ENCODE results near the gene TVP23C.
"Not testable (repeated sequence)": the region's sequence is repeated elsewhere in the genome, so short reads cannot be mapped to it uniquely, and the experiment has no call there.

Gene TVP23C

DNA sequence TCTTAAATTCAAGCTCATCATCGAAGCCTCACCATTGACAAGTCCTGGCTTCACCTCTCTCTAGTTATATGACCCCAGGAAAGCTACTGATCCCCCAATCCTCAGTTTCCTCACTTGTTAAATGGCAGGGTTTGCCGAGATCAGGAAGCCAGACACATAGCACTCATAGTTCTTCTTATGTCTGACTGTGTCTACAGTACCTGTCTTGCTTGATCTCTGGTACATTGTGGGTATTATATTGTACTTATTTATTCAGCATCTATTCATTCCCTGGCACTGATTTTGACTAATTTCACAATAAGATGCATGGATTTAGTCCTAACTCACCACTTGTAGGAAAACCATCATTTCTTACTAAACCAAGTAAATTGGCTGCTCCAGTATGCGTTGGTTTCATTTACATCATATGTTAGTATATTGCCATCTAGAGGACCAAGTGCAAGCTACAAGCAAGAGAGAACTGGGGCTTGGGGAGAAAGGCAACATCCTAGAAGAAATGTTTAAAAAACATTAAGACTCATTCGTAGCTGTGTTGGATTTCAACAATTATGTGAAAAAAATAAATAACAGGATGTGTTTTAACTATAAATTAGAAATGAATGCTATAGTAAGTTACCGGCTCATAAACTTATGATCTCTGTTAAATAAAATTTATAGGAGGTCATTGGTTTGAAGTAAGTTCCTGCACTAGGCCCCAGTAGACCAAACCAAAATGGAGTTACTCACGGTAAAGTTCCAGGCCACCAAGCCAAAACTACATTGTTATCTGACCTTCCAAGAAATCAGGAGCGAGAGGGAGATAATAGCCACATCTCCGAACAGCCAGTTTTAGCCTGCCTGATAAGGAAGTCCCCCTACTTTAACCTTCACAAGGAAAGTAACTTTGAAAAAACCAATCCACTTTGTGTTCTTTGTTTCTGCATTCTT lies 36.7 kb downstream of the TVP23C start:
- peak; percentile 75 for DNase-seq (ENCODE audit: low spot score)

DNA sequence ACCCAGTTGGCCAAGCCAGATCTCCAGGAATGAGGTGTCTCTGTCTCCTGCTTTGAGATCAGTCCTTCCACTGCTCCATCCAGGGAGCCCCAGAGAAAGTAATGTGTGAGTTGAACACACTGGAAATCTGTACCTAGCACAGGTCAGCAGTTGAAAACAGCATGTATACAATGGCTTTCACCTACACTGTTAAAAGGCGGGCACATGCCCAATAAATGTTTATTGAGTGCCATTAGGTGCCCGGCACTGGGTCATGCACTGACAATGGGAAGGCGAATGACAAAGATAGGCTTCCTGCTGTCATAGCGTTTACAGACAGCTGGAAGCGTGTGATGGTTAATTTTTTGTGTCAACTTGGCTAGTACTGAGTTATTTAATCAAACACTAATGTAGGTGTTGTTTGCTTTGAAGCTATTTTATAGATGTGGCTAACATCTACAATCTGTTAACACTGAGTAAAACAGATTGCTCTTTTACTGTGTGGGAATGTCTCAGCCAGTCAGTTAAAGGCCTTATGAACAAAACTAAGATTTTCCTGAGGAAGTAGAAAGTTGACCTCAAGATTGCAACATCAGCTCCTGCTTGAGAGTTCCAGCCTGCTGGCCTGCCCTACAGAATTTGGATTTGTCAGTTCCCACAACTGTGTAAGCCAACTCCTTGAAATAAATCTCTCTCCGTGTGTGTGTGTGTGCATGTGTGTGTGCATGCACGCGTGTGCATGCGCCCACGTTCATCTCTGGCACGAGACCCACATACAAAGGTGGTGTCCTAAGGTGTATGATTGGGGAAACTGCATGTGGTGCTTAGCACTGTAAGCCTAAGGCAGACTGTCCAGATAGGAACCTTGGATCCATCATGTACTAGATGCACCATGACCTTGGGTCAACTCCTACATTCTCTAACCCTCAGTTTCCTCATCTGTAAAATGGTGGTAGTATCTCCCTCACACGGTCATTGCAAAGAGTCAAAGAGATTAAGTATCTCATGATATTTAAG lies 38.0 kb downstream of the TVP23C start:
- DNase-seq (ENCODE audit: low spot score): not testable (repeated sequence)

DNA sequence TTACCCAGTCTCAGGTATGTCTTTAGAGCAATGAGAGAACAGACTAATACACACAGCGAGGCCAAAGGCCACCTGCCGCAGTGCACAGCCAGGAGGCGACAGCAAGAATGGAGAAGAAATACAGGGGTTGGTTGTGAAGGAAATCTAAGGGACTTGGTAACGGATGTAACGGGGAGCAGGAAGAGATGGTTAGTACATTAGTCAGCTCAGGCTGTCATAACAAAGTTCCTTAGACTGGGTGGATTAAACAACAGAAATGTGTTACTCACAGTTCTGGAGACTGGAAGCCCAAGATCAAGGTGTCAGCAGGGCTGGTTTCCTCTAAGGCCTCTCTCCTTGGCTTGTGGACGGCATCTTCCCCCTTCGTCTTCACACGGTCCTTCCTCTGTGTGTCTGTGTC lies 47.1 kb downstream of the TVP23C start:
- no peak for DNase-seq (ENCODE audit: low spot score)

DNA sequence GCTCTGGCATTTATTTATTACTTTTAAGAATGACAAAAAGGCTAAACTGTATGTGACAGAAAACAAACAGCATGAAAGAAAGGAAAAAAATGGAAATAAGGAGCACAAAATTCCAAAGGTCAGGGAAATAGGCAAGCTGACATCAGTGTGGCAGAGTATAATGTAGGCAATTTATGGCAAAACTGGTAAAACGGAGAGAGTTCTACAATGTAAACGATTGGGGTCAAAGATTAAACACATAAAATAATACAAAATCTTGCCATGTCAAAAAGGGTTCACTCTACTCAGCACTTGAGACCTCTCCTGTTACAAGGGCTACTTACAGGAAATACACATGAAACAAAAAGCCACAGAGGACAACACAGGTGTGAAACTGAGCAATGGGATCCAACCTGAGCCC lies 48.8 kb downstream of the TVP23C start:
- no peak for DNase-seq (ENCODE audit: low spot score)

DNA sequence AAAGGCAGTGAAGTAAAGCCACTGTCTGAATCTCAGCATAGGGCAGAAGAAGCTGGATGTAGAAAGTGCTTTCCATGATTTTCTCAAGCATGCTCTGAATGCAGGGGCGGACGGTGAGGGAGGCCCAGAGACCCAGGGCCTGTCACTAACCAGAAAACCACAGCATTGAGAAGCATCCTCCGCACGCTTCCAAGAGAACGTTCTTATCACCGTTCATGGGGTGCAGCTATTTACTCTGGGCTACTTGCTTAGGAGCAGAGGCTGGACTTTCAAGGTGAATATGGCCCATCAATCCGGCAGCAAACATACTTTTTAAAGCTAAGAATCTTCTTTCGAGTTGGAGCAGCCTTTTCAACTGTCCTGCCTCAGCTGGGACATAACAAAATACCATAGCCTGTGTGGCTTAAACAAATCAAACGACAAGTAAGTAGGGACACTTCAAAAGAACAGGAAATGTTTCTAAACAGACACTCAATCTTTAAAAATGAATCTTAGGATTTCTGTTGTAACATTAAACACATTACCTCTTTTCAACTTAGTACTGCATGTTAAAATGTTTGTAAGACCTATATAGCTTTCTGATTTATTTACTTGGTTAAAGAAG lies 49.3 kb downstream of the TVP23C start:
- no peak for DNase-seq (ENCODE audit: low spot score)

DNA sequence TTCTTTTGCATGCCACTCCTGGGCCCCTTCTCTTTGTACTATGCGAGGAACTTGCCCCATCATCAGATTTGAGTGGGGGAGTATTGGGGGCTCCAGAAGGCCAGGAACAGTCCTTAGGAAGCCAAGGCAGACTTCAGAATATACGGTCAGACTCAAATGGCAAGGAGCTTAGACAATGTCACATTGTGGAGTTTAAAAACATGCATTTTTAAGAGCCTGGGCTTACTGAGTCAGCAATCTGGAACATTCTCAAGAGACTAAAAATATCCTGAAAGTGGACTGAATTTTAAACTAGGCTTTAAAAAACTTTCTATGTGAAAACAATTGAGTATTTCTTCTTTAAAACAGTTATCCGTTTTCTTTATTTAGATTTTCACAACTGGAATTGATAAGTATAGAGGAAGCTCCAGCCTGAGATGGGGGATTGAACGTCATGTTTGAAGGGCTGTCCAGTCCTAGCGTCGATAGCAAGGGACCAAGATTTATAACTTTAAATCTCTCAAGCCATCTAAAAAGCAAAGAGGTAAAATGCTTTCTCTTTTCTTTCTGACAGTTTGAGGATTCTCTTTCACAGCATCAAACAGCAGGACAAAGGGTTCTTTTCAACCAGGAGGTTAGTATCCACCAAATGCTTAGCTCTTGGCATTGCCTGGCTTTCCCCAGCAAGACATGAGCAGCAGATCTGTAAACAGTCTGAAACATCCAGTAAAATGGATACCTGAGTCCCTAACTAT lies 50.1 kb downstream of the TVP23C start:
- DNase-seq (ENCODE audit: low spot score): peak; percentile 86

DNA sequence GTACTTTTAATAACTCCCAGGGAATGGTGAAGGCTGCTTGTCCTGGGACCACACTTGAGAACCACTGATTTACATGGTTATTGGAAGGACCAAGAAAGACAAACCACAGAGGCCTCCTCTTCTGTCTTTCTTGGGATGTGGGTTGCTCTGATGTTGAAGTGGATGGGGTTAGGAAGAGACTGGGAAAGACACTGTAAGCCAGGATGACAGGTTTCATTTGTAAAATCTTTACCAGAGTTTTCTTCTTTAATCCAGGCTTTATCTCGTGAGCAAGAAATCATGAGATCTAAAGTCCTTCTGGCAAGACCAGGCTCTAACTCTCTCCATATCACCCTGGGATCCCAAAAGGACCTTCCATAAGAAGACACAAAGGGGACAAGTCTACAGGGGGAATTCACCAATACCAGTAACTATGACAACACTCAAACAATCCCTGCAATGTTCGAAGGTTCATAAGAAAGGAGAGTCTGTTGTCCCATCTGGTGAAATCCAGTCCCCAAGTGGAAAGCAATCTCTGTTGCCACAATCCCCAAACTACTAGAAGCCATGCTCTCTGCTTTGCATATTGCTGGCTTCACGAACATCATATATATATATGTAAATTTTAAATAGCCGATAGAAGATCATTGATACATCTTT lies 51.1 kb downstream of the TVP23C start:
- DNase-seq (ENCODE audit: low spot score): peak; percentile 29

DNA sequence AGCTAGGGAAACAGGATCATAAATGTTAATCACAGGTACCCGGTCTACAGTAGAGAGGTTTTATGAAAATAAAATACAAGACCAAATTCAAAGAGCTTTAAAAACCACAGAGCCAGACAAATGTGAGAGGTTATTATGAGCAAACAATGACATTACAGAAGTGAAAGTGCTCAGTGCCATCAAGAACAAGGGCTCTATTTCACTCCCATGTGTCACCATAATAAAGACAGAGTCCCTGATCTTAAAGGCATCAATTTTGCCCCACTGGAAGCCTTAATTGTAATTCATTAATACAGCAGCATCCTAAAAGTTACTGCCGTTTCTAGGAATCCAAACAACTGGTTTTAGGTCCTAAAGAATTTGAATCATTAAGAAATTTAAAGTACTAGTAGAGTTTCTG lies 52.1 kb downstream of the TVP23C start:
- peak; percentile 68 for DNase-seq (ENCODE audit: low spot score)

DNA sequence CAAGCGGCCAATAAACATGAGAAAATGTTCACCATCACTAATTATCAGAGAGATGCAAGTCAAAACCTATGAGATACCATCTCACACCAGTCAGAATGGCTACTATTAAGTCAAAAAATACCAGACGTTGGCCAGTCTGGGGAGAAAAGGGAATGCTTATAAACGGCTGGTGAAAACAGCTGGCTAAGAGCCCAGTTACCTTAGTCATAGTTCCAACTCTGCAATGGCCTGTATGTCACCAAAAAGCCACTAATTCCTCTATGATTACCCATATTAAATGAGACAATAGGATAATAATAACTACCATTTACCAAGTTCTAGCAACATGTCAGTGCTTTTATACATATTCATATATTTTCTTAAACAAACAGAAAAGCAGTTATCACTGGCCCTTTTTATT lies 52.9 kb downstream of the TVP23C start:
- no peak for DNase-seq (ENCODE audit: low spot score)

DNA sequence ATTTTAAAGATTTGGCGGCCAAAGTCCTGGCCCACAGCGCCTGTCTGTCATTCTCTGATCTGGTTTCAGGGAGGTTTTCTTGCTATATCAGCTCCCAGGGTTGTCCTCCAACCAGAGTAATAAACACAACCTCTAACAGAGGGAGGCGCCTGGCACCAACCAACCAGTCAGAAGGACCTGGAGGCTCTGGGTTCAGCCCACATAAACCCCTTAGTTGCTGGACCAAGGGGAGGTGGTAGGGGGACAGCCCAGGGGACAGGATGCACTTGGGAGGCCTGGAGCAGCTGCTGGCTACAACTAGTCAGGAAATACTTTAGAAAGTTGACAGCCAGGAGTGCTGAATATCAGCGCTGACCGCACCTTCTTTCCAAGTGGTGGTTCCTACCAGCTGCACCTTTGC lies 54.2 kb downstream of the TVP23C start:
- DNase-seq (ENCODE audit: low spot score): no peak

DNA sequence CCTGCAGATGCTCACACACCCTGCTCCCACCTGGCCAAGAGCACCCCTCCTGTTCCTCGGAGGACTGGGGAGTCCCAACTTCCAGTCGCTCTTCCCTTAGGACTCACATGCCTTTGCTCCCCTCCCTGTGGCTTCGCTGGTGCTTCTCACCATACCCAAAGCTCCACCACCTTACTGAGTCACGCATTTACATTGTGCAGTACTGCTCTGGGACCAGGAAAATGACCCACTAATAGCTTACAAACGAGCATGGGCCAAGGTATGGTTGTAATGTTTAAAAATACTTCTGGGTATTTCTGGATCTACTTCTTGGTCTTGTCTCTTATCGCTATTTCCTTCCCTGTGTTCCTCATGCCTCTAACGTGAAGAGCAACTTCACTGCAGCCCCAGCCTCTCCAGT lies 54.8 kb downstream of the TVP23C start:
- no peak for DNase-seq (ENCODE audit: low spot score)

DNA sequence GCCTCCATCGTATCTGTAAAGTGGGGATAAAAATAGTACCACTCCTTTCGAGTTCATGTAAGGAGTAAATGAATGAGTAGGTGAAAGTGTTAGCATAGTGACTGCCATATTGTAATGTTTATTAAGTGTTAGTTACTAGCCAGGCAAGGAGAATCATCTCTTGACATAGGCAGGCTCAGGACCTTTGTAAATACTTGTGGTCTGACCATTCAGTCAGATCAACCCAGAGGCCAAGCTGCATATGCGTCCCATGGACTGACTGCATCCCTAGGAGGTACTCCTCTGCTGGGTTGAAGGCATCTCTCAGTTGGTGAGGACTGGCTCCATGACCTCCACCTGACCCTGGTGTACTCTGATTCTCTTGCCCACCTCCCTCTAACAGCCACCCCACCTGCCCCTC lies 55.4 kb downstream of the TVP23C start:
- DNase-seq (ENCODE audit: low spot score): no peak

DNA sequence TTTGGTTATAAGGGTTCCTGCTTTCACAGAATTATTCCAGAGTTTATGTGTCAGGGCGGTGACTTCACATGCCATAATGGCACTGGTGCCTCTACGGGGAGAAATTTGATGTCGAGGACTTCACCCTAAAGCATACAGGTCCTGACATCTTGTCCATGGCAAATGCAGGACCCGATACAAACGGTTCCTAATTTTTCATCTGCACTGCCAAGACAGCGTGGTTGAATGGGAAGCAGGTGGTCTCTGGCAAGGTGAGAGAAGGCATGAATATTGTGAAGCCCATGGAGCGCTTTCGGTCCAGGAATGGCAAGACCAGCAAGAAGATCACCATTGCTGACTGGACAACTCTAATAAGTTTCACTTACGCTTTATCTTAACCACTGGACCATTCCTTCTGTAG lies 56.3 kb downstream of the TVP23C start:
- DNase-seq (ENCODE audit: low spot score): no peak

DNA sequence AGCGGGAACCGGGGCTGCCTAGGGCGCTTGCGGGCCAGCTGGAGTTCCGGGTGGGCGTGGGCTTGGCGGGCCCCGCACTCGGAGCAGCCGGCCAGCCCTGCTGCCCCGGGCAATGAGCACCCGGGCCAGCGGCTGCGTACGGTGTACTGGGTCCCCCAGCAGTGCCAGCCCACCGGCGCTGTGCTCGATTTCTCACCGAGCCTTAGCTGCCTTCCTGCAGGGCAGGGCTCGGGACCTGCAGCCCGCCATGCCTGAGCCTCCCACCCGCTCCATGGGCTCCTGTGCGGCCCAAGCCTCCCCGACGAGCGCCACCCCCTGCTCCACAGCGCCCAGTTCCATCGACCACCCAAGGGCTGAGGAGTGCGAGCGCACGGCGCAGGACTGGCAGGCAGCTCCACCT lies 57.6 kb downstream of the TVP23C start:
- not testable (repeated sequence) for DNase-seq (ENCODE audit: low spot score)

DNA sequence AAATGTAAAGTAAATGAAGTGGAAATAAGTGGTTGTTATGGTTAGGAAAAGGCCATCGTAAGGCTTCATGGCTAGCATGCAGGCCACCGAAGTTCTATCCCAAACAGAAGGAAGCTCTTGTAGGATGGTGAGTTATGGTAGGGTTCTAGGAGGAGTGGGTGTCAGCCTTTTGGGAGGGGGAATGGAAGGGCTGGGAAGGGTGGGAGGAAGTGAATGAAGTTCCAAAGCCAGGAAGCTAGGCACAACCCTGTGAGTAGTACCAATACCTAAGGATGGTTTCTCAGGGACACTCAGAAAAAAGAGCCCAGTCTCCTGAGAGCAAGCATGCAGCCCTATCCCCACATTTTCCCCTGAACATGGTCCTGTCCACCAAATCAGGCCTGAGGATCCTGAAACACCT lies 59.6 kb downstream of the TVP23C start:
- DNase-seq (ENCODE audit: low spot score): no peak

DNA sequence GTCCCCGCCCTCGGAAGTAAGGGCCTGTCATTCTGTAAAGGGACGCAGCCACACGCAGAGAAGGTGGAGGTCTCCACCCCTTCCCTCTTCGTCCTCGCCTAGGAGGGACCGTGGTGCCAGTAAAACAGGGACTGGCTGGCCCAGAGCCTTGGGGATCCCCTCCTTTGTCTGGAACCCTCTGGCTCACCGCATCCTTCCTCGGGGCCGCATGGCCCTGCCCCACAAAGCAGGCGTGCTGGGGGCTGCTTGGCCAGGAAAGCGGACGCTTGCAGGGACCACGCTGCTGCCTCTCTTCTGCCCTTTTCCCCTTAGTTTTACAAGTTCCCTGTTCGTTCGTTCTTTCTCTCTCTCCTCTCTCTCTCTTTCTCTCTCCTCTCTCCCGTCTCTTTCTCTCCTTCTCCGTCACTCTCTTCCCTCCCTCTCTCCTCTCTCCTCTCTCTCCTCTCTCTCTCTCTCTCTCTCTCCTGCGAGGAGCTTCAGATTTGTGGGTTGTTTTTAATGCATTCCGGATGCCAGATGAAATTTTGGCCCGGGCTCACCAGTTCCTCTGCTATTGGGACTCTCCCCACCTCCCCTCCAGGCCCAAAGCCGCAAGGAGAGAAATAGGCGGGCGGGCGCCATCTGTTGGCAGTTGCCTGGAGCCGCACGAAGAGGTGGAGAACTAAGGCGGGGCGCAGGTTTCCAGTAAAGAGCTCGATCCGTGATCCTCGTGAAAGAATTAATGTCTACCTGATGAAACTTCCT lies 60.7 kb downstream of the TVP23C start:
- DNase-seq (ENCODE audit: low spot score): peak; percentile 86

DNA sequence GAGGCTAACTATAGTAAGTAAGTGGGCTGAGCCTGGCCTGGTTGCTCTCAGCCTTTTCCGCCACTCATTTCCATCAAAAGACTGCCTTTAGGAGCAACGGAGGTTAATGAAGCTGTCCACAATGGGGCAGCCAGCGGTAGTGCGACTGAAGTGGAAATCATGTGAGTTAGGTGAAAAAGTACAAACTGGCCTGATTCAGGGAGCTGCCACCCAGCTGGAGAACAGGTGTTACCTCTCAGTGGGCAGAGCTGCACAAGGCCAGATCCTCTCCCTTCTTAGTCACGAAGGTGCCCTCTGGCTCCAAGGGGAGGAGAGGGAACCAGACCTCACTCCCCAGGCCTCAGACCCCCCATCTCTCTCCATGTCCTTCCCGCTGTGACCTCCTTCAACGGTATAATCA lies 61.5 kb downstream of the TVP23C start:
- no peak for DNase-seq (ENCODE audit: low spot score)

DNA sequence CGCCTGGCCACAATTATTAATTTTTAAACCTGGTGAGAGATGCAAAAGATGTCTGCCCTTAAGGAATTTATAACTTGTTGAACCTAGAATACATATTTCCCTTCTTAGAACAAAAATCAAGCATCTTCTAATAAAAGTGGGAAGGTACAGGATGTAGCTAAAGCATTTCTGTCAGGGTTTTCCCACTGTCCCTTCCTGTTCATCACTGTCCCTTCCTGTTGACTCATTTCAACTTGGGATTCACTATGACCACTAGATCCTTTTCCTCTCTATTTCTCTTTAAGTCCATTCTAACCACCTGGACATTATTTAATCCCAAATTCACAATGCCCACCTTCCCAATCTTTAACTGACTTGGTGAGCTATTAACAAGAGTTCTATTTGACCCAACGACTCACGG lies 62.0 kb downstream of the TVP23C start:
- DNase-seq (ENCODE audit: low spot score): no peak

DNA sequence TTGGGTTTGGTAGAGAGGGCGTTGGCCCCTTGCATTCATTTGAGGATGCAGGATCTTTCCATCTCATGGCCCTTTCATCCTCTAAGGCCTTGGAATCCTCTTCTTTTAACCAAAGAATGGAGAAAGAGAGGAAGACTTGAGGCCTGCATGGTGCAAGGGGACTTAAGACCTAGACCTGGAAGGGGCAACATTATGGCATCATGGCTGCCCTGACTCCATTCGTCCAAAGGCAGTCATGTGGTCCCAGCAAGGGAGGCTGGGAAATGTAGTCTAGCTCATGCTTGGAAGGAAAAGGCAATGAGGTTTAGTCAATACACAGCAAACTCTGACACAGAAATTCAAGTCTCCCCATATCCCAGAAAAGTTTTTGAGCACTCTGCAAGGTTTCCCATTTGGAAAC lies 65.2 kb downstream of the TVP23C start:
- DNase-seq (ENCODE audit: low spot score): no peak

All from globus pallidus (tissue), 1 donor.